GM15510 (cell line): ENCODE data around the gene HLF.

ENCODE experiments used
- POLR2A ChIP-seq: IDR thresholded peaks from 3 replicates; pipeline ENCODE4 v1.6.1; 2011; ENCODE audit warnings: borderline replicate concordance; ENCODE audit not compliant: insufficient read length; ENCODE audit errors: extremely low read depth

HLF gene

DNA sequence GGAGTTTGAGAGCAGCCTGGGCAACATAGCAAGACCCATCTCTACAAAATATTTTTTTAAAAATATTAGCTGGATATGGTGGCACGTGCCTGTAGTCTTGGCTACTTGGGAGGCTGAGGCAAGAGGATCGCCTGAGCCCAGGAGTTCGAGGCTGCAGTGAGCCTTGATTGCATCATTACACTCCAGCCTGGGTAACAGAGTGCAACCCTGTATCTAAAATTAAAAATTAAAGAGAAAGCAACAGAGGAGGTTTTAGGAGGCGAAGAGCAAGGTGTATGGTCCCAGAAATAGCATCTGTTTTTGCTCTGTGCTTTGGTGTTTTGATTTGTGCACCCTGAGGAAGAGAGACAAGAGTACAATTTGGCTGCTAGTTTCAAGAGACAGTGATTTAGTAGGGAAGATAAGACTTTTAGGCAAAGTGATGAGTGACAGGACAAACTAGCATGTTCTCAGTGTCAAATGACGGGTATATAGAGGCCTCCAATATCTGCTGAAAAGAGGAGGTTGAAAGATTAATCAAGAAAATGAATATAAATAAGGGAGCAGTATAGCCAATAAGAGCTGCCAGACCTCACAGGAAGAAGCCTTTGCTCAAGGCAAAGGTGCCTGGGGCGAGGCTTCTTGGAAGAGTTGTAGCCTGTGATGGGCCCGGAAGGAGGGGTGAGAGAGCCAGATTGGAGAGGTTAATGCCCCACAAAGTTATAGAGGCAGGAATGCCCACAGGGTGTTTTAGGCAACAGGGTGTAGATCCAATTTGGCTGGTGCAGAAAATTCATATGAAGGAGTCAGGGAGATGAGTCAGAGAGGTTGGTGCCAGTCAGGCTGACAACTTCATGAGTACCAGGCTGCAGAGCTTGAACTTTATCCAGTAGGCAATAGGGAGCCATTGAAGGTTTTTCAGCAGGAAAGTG, 11.4 kb downstream of the HLF start:
- TF ChIP-seq POLR2A: no peak

- TF ChIP-seq POLR2A: no peak
Measured at GRCh38 chr17:55278173-55278961, 13.6 kb downstream of the HLF start.

GRCh38 chr17:55279203-55279602, 14.4 kb downstream of the HLF start:
- TF ChIP-seq POLR2A: no peak

GRCh38 chr17:55279788-55280187, 15.0 kb downstream of the HLF start:
- no peak for TF ChIP-seq POLR2A

DNA sequence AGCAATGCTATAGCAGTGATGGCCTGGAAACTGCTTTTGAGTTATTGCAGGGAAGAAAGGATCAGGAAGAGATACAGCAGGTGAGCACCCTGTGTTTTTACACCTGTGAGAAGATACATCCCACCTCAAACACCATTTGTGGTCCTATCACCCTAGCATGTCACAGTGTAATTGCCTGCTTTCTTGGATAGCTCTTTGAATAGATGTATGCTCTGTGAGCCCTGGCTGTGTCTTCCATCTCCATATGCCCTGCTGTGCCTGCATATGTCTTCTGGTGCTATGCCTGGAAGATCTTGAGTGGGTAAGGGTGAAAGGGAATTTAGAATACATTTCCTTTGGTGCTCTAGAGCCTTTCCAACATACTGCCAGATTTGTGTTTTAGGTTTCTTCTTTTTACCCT, 15.5 kb downstream of the HLF start:
- TF ChIP-seq POLR2A: no peak

- TF ChIP-seq POLR2A: no peak
Measured at GRCh38 chr17:55281649-55282378, 17.1 kb downstream of the HLF start.

DNA sequence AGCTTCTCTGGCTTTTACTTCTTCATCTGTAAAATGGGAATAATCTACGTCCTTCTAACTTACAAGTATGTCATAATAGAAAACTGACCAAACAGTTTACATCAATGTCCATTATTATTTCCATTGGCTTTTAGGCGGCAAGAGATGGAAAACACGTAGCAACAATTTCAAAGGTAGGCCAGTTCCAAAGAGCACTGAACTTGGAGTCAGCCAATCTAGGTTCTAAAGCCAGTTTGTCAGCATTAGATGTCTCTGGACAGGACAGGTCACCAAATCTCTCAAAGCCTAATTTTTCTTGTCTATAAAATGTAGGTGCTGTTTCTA, 17.6 kb downstream of the HLF start:
- no peak for TF ChIP-seq POLR2A

DNA sequence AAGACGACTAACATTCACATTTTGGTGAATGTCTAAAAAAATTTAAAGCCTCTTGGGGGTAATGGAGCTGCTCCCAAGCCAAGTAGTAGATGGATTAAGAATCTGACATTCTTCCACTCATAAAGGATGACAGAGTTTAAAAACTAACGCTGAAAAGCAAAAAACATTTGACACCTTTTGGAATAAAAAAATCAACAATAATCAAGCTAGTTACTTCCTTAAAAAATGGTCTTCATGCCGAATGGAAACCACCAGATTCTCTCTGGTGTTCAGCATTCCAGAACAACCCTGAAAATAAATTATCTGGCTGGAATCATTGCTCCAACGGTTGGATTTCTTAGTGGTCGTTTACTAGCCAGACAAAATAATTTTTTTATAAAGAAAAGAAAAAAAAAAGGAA, 18.0 kb downstream of the HLF start:
- no peak for TF ChIP-seq POLR2A

- no peak for TF ChIP-seq POLR2A
Measured at GRCh38 chr17:55283256-55283965, 18.7 kb downstream of the HLF start.

DNA sequence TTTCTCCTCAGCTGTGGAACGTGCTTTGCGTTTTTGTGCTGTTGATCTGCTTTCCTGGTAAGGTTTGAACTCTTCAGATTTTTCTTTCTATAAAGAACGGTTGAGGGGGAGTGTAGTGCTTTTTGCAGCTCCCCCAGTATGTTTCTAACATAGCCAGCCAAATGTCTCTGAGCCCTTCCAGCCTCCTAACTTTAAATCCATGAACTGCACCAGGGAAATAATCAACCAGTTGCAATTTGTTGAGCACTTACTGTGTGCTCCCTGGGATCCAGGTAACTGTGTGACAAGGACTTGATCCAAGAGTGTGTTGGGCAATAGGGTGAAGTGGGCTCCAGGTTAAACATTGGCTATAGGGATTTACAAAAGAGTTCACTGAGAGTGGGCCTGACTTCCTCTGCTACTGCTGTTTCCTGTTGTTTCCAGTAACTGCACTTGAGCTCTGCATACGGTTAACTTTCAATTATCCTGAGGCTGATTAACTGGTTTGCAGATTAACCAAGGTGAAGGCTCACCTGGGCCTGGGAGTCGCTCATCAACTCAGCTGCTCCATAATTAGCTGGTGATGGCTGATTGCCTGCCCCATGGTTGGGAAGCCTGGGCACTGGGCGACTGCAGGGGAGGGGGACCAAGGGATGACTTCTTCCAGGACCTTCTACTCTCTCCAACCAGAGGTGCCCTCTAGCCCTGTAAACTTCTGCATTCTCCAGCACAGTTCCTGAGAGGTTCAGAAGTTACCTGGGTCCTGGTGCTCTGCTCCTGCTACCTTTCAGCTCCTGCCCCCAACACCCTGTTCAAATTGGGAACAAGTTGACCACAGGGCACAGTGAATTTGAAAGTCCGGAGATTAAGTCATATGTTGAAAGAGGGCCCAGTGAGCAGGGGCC, 19.5 kb downstream of the HLF start:
- TF ChIP-seq POLR2A: no peak

- TF ChIP-seq POLR2A: no peak
Measured at GRCh38 chr17:55284944-55285339, 20.2 kb downstream of the HLF start.

GRCh38 chr17:55285340-55286301, 20.9 kb downstream of the HLF start:
- no peak for TF ChIP-seq POLR2A

- TF ChIP-seq POLR2A: no peak
Measured at GRCh38 chr17:55286681-55287589, 22.2 kb downstream of the HLF start.
